GM21576 (cell line): ENCODE measurements around the gene SLC25A11.
A peak's percentile ranks its signal among the peaks of the same experiment; 100 is the strongest.

ENCODE experiments used
- ATAC-seq: cut with Tn5 transposase; IDR thresholded peaks from one replicate; pipeline ENCODE4 v1.9.1; 2021; ENCODE audit warnings: mild to moderate bottlenecking, moderate library complexity; ENCODE audit not compliant: unreplicated experiment

SLC25A11 gene, protein sequence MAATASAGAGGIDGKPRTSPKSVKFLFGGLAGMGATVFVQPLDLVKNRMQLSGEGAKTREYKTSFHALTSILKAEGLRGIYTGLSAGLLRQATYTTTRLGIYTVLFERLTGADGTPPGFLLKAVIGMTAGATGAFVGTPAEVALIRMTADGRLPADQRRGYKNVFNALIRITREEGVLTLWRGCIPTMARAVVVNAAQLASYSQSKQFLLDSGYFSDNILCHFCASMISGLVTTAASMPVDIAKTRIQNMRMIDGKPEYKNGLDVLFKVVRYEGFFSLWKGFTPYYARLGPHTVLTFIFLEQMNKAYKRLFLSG

GRCh38 chr17:4939796-4940554 is at the start of gene SLC25A11, which contains the start of gene RNF167:
SLC25A11 (minus strand) TSS chr17:4940046; CDS start chr17:4939910, 136 bp downstream.
RNF167 (plus strand) TSS chr17:4940268; CDS start chr17:4940910, 642 bp downstream.
- ATAC-seq: peak; percentile 67

GRCh38 chr17:4987767-4988567 is 48.1 kb upstream of the SLC25A11 start:
- ATAC-seq: no peak

DNA sequence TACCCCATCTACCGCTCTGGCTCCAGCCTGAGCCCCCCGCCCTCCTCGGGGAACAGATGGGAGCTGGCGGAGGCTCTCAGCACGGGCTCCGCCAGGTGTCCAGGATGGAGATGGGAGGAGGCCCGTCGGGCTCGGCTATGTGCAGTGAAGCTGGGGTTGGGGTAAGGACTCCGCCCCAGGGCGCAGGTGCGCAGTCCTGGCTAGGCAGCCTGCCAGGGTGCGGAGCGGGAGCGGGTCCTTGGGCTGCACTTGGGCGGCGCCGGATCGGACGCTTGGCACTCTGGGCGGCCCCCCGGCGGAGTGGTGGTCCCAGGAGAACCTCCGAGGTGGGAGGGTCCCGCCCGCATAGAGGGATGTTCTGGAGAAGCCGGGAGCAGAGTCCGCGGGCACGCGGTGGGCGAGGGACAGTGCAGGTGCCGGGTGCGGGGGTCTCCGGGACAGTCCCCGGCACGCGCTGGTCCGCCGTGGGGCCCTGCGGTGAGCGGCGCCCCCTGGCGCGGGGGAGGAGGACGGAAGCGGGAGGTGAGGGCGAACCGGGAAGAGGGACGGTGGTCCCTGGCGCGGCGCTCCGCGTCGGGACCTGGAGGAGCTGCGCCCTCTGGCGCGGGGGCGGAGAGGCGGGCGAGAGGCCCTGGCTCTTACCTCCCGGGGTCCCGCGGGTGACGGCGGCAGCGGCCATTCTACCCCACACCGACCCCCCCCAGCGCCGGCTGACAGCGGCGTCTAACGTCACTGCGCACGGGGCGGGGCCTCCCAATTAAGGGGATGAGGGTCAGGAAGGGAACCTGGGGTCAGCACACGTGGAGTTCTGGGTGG is 47.3 kb upstream of the SLC25A11 start, which contains the start of gene CAMTA2:
Gene CAMTA2, minus strand, starts transcription at position 725 of the 816 bp plus-strand sequence. CDS start 1,453 bp downstream, outside the sequence.
- ATAC-seq: peak; percentile 65

- ATAC-seq: no peak
These were observed 46.6 kb upstream of the SLC25A11 start for GRCh38 chr17:4986403-4986802.

DNA sequence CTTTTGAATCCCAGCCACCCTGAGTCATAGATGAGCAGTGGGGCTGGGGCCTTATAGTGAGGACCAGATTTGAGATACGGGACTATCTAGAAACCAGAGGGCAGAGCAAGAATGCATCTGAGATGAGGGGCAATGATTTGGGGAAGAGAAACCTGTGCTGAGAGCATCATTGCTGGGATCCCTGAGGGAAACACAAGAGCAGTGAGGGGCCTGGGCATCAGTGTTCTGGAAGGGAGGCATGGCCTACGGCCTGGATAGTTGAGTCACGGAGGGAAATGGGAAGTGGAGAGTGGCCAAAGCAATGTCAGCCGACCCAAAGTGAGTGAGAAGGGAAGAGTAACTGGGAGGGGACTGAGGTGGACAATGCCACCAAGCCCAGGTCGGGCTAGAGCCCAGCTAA is 42.5 kb upstream of the SLC25A11 start:
- no peak for ATAC-seq

- no peak for ATAC-seq
These were observed 40.9 kb upstream of the SLC25A11 start for GRCh38 chr17:4980644-4981216.

DNA sequence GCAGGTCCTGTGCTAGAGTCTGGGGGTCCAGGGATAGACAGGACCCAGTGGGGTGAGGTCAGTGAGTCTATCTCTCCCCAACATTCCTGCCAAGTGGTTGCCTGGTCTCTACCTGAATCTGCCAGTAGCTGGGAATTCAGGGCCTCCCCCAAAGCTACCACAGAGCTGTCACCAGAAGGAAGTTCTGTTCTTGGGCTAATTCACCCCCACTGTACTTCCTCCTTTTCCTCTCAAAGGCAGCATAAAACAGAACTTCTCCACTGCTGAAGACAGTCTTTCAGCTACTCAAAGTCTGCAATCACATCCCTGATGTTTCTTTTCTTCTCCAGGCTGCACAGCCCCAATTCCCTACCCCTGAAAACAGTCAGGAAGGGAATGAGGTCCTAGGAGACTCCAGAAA is 38.9 kb upstream of the SLC25A11 start:
- no peak for ATAC-seq

DNA sequence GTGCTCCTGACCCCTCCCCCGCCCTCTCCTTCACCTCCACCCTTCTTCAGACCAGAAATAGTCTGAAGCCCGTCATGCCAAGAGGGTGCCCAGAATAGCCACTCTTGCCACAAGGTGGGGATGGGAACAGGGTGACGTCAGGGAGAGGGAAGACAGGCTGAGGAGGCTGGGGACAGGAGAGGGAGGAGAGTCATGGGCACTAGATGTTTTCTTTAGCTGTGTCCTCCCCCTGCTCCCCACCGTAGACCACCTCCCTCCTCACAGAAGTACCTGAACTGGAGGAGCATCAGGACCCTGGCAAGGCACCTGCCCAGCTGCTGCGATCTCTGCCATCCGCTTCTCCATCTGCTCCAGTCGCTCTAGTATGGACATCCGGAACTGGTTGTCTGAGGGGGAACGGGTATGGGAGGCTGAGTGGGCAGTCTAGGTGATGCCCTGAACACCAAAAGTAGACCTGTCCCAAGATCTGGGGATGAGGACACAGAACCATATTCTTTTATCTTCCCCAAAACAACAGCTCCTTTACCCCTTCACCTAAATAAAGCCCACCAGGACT is 34.3 kb upstream of the SLC25A11 start:
- no peak for ATAC-seq

GRCh38 chr17:4973256-4974114 is 33.6 kb upstream of the SLC25A11 start:
- no peak for ATAC-seq

GRCh38 chr17:4972752-4973151 is 32.9 kb upstream of the SLC25A11 start:
- ATAC-seq: no peak

DNA sequence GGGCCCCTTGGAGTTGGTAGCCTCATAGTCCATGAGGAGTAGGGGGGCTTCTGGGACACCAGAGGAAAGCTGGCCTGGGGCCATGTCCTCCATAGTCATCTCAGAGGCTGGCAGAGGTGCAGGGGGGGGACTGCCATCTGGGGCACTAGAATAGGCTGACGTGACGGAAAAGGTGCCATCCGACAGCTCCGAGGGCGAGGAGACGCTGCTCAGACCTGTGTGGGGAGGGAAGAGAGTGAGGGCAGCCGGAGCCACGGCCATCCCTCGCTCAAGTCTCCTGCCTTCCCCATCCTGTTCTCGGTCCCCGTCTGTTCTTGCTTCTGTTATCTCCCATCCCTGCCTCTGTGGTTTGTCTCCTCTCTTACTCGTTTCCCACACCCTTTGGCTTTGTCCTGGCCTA is 32.5 kb upstream of the SLC25A11 start:
- ATAC-seq: no peak

GRCh38 chr17:4971826-4972225 is 32.0 kb upstream of the SLC25A11 start:
- ATAC-seq: no peak

DNA sequence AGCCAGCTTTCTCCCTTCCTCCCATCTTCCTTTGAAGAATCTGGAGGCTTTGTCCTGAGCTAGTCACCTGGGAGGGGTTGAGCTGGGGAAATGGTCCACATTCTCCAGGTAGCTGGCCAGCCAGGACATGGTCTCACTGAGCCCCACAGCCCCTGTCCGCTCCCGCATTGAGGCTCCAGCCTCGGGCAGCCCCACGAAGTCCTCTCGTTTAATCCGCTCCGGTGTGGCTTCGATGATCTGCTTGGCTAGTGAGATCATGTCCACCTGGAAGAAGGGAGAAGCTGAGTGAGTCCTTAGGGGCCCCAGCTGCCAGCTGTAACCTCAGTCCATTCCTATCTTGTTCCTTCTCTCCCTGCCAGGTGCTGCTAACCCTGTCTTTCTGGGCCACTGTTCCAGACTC is 30.4 kb upstream of the SLC25A11 start:
- no peak for ATAC-seq

GRCh38 chr17:4969551-4970173 is 29.8 kb upstream of the SLC25A11 start:
- no peak for ATAC-seq

- ATAC-seq: no peak
These were observed 29.3 kb upstream of the SLC25A11 start for GRCh38 chr17:4969047-4969550.

DNA sequence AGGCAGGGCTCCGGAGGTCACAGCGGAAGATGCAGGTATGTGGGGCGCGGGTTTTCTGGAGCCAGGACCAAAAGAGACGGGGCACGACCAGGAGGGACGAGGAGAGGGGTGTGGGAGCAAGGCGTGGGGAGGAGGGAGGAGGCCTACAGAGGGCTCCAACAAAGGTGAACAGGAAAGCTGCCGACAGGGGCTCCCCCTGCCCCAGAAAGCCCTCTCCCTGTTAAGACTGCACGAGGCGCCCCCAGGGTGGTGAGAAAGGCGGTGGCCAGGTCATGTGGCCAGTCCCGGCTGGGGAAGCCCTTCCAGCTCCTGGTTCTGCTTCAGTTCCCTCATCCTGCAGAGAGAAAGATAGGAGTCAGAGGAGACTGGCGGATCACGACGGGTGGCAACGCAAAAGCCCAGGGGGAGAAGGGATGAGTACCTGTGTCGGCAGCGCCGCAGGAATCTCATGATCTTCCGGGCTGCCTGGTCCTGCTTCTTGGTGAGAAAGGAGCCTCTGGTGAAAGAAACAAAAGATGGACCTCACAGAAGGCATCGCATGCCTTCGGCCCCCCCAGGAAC is 28.7 kb upstream of the SLC25A11 start:
- ATAC-seq: no peak

DNA sequence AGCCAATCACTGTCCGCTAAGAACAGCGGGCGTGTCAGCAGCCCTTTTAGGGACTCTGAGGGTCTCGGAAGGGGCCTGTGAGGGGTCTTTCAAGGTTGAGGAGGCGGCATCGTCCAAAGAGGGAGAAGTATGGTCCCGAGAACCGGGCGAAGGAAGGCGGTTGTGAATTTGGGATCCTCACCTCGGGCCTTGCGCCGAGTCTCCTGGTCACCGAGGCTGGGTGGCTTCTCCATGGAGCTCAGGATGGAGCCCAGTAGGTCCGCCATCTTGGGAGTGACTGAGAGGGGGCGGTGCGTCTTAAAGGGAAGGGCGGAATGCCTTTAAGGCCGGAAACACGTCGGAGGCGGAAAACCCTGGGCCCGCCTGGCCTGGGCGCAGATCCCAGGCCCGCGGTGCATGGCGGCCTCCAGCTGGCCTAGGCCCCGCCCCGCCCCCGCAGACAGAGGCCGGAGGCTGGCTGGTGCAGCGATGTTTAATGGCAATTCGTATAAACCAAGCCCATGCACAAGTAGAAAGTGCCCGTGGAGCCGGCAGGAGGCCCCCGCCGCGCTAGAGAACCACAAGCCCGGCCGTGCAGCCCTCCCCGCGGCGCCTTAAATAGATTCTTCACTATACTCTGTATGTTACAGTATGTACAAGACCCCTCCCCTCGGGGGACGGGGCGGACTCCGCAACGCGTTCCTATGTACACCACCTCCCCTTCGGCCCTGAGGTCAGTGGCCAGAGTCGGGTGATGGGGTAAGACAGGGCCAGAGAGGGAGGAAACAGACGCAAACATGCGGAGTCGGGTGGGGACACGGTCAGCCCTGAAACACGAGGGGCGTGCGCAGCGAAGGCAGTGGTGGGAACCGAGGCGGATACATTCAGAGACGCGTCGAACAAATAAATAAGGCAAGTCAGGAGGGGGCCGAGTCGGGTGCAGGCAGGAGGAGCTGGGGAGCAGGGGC is 28.0 kb upstream of the SLC25A11 start, which contains the start of gene SPAG7:
Gene SPAG7, minus strand, starts transcription at position 279 of the 947 bp plus-strand sequence. Its CDS starts 13 bp downstream, at position 266.
- peak; percentile 50 for ATAC-seq
